K562 (cell line): ENCODE results near the gene FANCD2. TPM values are rescaled to one million over a fixed set of nuclear protein-coding genes. Genes with fewer than 3 reads are reported as not detected.

Source experiments
- ARID1B ChIP-seq: fragments of 450-650 bp; IDR thresholded peaks from 2 replicates; pipeline ENCODE4 v1.6.1; 2016; ENCODE audit warnings: antibody characterized with exemption, mild to moderate bottlenecking, inconsistent platforms
- GATA2 ChIP-seq: sonication (generic); formaldehyde crosslinking; IDR thresholded peaks from 2 replicates; pipeline ENCODE4 v1.4.0; 2020; ENCODE audit warnings: mild to moderate bottlenecking, missing genetic modification reagents
- HMGN3 ChIP-seq: IDR thresholded peaks from 2 replicates; pipeline ENCODE4 v1.6.1; 2011; ENCODE audit warnings: borderline replicate concordance, low read depth, mild to moderate bottlenecking, mixed read lengths, low read length; ENCODE audit not compliant: insufficient read length; ENCODE audit errors: extremely low read depth
- ILK ChIP-seq: fragments of 450-650 bp; IDR thresholded peaks from 2 replicates; pipeline ENCODE4 v1.6.1; 2016; ENCODE audit warnings: missing genetic modification characterization, low read depth, mild to moderate bottlenecking, missing compliant biosample characterization, moderate library complexity, borderline replicate concordance
- IRF1 ChIP-seq: sonication (generic); formaldehyde crosslinking; IDR thresholded peaks from 2 replicates; pipeline ENCODE4 v1.8.0; 2022; ENCODE audit warnings: missing genetic modification reagents, mild to moderate bottlenecking, borderline replicate concordance
- JUNB ChIP-seq: fragments of 450-650 bp; formaldehyde crosslinking; conservative IDR thresholded peaks from 2 replicates; pipeline ENCODE4 v1.4.0; 2020; ENCODE audit warnings: mild to moderate bottlenecking
- POLR2B ChIP-seq: fragments of 450-650 bp; IDR thresholded peaks from 2 replicates; pipeline ENCODE4 v1.6.1; 2018; ENCODE audit warnings: low read depth; ENCODE audit not compliant: partially characterized antibody
- RBM34 ChIP-seq: fragments of 200-400 bp; formaldehyde crosslinking; IDR thresholded peaks from 2 replicates; pipeline ENCODE4 v1.6.1; 2018; ENCODE audit warnings: low read length, borderline replicate concordance; ENCODE audit not compliant: insufficient read depth
- SMAD2 ChIP-seq: fragments of 150-350 bp; IDR thresholded peaks from 2 replicates; pipeline ENCODE4 v1.6.1; 2014; ENCODE audit warnings: low read depth, mild to moderate bottlenecking, low read length
- SMARCA4 ChIP-seq: fragments of 450-650 bp; IDR thresholded peaks from 2 replicates; pipeline ENCODE4 v1.6.1; 2016
- TEAD4 ChIP-seq, 2 experiments: sonication (generic) in 1 of 2; formaldehyde crosslinking in 1 of 2; IDR thresholded peaks; 2 replicates each; pipeline versions ENCODE4 v1.6.1 to v1.8.0; 2012 to 2022; ENCODE audit warnings: borderline replicate concordance in 1 of 2, inconsistent platforms in 1 of 2, low read length in 1 of 2, mild to moderate bottlenecking in 1 of 2, missing genetic modification reagents in 1 of 2
- ZNF695 ChIP-seq: fragments of 450-650 bp; formaldehyde crosslinking; IDR thresholded peaks from 2 replicates; pipeline ENCODE4 v1.4.0; 2020; ENCODE audit warnings: mild to moderate bottlenecking, moderate library complexity
- polyA plus RNA-seq, 8 experiments: library from polyadenylated mRNA; depleted of rRNA in 4 of 8; stranded (reverse) in 5 of 8; unstranded in 3 of 8; fragments of >200 nt; fragmentation: Nextera tagmentation in 2 of 8; fragmentation: Illumina TruSeq in 1 of 8; extraction: Ambion mirVana in 2 of 8; extraction: Trizol in 1 of 8; gene quantifications; 2 replicates each; pipeline versions ENCODE4 v1.2.1 to v1.2.3, GENCODE V29; 2011 to 2014; ENCODE audit warnings: inconsistent platforms in 1 of 8, missing spikeins in 1 of 8
- total RNA-seq, 7 experiments: library from RNA; depleted of rRNA in 6 of 7; stranded (reverse); fragments of >200 nt in 6 of 7; fragmentation: Illumina TruSeq in 2 of 7; extraction: Trizol in 2 of 7; gene quantifications; 2 replicates each; pipeline versions ENCODE4 v1.2.1 to v1.2.3, GENCODE V29; 2011 to 2021; ENCODE audit warnings: low replicate concordance in 1 of 7
- TF ChIP-seq, protein P1 (sequence below): fragments of 250-450 bp; sonication (Bioruptor Pico); IDR thresholded peaks from 2 replicates; pipeline ENCODE4 v1.8.0; 2022; ENCODE audit warnings: moderate library complexity, mild to moderate bottlenecking, inconsistent platforms
- TF ChIP-seq, protein P2 (sequence below): fragments of 450-650 bp; IDR thresholded peaks from 2 replicates; pipeline ENCODE4 v1.7.1; 2018; ENCODE audit warnings: mild to moderate bottlenecking, low read depth; ENCODE audit not compliant: partially characterized antibody

The FANCD2 gene
- total and polyA plus RNA-seq, 9 of the 15 experiments (the other 6 are each of a cell fraction or from before 2014, with no cell fraction given): 59.4 to 137 (median 96.1) TPM

DNA sequence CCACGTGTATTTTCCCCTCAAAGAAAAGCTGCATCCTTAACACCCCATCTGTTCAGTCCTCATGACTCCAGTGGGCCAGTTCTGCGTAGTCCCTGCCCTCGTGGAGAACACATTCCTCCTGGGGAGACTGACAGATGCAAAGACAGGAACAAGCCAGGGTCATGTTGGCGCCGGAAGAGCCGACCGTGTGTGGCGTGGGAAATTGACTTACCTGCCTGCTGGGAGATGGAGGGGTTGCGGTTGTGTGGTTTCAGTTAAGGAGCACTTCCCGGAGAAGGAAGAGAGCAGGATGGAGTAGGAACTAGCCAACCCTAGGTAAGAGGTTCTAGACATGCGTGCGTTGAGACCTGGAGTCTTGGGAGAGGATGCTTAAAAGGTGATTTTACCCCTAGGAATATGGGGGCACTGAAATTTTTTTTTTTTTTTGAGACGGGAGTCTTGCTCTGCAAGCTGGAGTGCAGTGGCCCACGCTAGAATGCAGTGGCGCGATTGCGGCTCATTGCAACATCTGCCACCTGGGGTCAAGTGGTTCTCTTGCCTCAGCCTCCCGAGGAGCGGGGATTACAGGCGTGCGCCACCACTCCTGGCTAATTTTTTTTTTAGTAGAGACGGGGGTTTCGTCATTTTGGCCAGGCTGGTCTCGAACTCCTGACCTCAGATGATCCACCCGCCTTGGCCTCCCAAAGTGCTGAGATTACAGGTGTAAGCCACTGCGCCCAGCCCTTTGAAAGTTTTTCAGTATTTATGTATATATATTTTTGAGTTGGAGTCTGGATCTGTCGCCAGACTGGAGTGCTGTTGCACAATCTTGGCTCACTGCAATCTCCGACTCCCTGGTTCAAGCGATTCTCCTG is 116.7 kb downstream of the FANCD2 start (continued):
- TF ChIP-seq, protein P1, sequence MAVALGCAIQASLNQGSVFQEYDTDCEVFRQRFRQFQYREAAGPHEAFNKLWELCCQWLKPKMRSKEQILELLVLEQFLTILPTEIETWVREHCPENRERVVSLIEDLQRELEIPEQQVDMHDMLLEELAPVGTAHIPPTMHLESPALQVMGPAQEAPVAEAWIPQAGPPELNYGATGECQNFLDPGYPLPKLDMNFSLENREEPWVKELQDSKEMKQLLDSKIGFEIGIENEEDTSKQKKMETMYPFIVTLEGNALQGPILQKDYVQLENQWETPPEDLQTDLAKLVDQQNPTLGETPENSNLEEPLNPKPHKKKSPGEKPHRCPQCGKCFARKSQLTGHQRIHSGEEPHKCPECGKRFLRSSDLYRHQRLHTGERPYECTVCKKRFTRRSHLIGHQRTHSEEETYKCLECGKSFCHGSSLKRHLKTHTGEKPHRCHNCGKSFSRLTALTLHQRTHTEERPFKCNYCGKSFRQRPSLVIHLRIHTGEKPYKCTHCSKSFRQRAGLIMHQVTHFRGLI (CRISPR knock-in tag): no peak
- TF ChIP-seq SMAD2 (no peak), POLR2B (no peak), ZNF695 (CRISPR knock-in tag) (no peak), HMGN3 (no peak), ARID1B (peak; percentile 64), ILK (tag) (no peak), SMARCA4 (peak; percentile 77), GATA2 (CRISPR knock-in tag) (no peak), IRF1 (no peak), JUNB (CRISPR knock-in tag) (no peak), TEAD4 (IDR thresholded peaks at IDR 0.05; ENCODE audit: low read length) (peak; percentile 34; the same call in 1 of the 2 replicates), TEAD4 (CRISPR knock-in tag; IDR thresholded peaks at IDR 0.05; ENCODE audit: borderline replicate concordance) (no peak), RBM34 (no peak)
- TF ChIP-seq, protein P2, sequence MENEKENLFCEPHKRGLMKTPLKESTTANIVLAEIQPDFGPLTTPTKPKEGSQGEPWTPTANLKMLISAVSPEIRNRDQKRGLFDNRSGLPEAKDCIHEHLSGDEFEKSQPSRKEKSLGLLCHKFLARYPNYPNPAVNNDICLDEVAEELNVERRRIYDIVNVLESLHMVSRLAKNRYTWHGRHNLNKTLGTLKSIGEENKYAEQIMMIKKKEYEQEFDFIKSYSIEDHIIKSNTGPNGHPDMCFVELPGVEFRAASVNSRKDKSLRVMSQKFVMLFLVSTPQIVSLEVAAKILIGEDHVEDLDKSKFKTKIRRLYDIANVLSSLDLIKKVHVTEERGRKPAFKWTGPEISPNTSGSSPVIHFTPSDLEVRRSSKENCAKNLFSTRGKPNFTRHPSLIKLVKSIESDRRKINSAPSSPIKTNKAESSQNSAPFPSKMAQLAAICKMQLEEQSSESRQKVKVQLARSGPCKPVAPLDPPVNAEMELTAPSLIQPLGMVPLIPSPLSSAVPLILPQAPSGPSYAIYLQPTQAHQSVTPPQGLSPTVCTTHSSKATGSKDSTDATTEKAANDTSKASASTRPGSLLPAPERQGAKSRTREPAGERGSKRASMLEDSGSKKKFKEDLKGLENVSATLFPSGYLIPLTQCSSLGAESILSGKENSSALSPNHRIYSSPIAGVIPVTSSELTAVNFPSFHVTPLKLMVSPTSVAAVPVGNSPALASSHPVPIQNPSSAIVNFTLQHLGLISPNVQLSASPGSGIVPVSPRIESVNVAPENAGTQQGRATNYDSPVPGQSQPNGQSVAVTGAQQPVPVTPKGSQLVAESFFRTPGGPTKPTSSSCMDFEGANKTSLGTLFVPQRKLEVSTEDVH: peak; percentile 53
